Stimulated activated naive CD4-positive, alpha-beta T cell (primary cell): ENCODE data around the gene SLC22A13.
"Not testable (repeated sequence)": the region's sequence is repeated elsewhere in the genome, so short reads cannot be mapped to it uniquely, and the experiment has no call there.

Experiments
- DNase-seq, 6 experiments: peaks; one replicate each; lab custom pipeline; 2025; lab: John Stamatoyannopoulos, UW

Gene SLC22A13

GRCh38 chr3:38265604-38266307 is at the start of gene SLC22A13:
SLC22A13 (plus strand) TSS chr3:38265812; CDS start chr3:38265861, 49 bp downstream.
- DNase-seq, result no peak

- no peak for DNase-seq
These were observed 45.9 kb upstream of the SLC22A13 start for GRCh38 chr3:38219609-38220197.

- DNase-seq, result no peak
These were observed 44.6 kb upstream of the SLC22A13 start for GRCh38 chr3:38221005-38221404.

GRCh38 chr3:38222032-38222634 is 43.5 kb upstream of the SLC22A13 start:
- DNase-seq, result no peak

GRCh38 chr3:38224357-38224756 is 41.3 kb upstream of the SLC22A13 start:
- no peak for DNase-seq

GRCh38 chr3:38226273-38226672 is 39.3 kb upstream of the SLC22A13 start:
- no peak for DNase-seq

GRCh38 chr3:38227989-38228388 is 37.6 kb upstream of the SLC22A13 start:
- no peak for DNase-seq

- DNase-seq, result no peak
These were observed 36.6 kb upstream of the SLC22A13 start for GRCh38 chr3:38229036-38229435.

GRCh38 chr3:38232701-38233100 is 32.9 kb upstream of the SLC22A13 start:
- no peak for DNase-seq

- DNase-seq, result no peak
These were observed 30.1 kb upstream of the SLC22A13 start for GRCh38 chr3:38235466-38235865.

- no peak for DNase-seq
These were observed 27.1 kb upstream of the SLC22A13 start for GRCh38 chr3:38238416-38239008.

- not testable (repeated sequence) for DNase-seq
These were observed 22.8 kb upstream of the SLC22A13 start for GRCh38 chr3:38242812-38243211.

GRCh38 chr3:38245930-38246329 is 19.7 kb upstream of the SLC22A13 start:
- no peak for DNase-seq

GRCh38 chr3:38247366-38248035 is 18.1 kb upstream of the SLC22A13 start:
- DNase-seq, result no peak

- DNase-seq, result no peak
These were observed 15.4 kb upstream of the SLC22A13 start for GRCh38 chr3:38250198-38250597.

- DNase-seq, result no peak
These were observed 14.4 kb upstream of the SLC22A13 start for GRCh38 chr3:38251197-38251596.

GRCh38 chr3:38253704-38254103 is 11.9 kb upstream of the SLC22A13 start:
- no peak for DNase-seq

- no peak for DNase-seq
These were observed 10.7 kb upstream of the SLC22A13 start for GRCh38 chr3:38254872-38255271.

- no peak for DNase-seq
These were observed 10.0 kb upstream of the SLC22A13 start for GRCh38 chr3:38255627-38256026.

- no peak for DNase-seq
These were observed 8.0 kb upstream of the SLC22A13 start for GRCh38 chr3:38257583-38257982.

GRCh38 chr3:38260474-38260873 is 5.1 kb upstream of the SLC22A13 start:
- no peak for DNase-seq

GRCh38 chr3:38264353-38264771 is 1.2 kb upstream of the SLC22A13 start:
- DNase-seq, result no peak
